PC-9 (cell line): ENCODE results near the gene DDIT4L. TPM values are rescaled to one million over a fixed set of nuclear protein-coding genes. Genes with fewer than 3 reads are reported as not detected.
"Not testable (repeated sequence)": the region's sequence is repeated elsewhere in the genome, so short reads cannot be mapped to it uniquely, and the experiment has no call there.

ENCODE experiments used
- BruUV-seq: library from RNA; stranded (reverse); fragments of 400-500 nt; replicated peaks from 2 replicates; lab custom pipeline; 2021; lab: Mats Ljungman, UMichigan
- CTCF ChIA-PET: fragments of 300-600 bp; sonication (Branson Sonifier 250); formaldehyde crosslinking; loops from one replicate; lab custom pipeline; 2022; ENCODE audit warnings: antibody characterized with exemption; lab: Charles Lee
- POLR2A ChIA-PET: fragments of 300-600 bp; sonication (Branson Sonifier 250); formaldehyde crosslinking; loops from one replicate; lab custom pipeline; 2022; ENCODE audit warnings: antibody characterized with exemption; ENCODE audit not compliant: unreplicated experiment; lab: Charles Lee
- DNase-seq, 2 experiments: peaks; one replicate each; pipeline versions ENCODE4 v3.0.0 to v3.0.0-alpha.2; 2015 to 2022; ENCODE audit warnings: mixed read lengths in 1 of 2
- H2AFZ ChIP-seq: fragments of 200-600 bp; sonication (generic); 2 replicates; pipeline ENCODE4 v1.8.1; 2017; ENCODE audit warnings: antibody characterized with exemption
- H3F3A ChIP-seq: fragments of 200-600 bp; sonication (generic); 2 replicates; pipeline ENCODE4 v1.8.1; 2017; ENCODE audit warnings: antibody characterized with exemption, mild to moderate bottlenecking, low read depth; ENCODE audit not compliant: insufficient read depth
- H3K27ac ChIP-seq: fragments of 200-600 bp; sonication (generic); 2 replicates; pipeline ENCODE4 v1.6.1; 2016; ENCODE audit warnings: mixed run types
- H3K27me3 ChIP-seq: fragments of 200-600 bp; sonication (generic); 2 replicates; pipeline ENCODE4 v1.6.1; 2016; ENCODE audit warnings: low read depth, mixed run types; ENCODE audit not compliant: insufficient read depth
- H3K36me3 ChIP-seq: fragments of 200-600 bp; sonication (generic); 2 replicates; pipeline ENCODE4 v1.6.1; 2016; ENCODE audit warnings: low read depth, mixed run types
- H3K4me1 ChIP-seq: fragments of 200-600 bp; sonication (generic); replicated peaks from 2 replicates; pipeline ENCODE4 v1.6.1; 2016; ENCODE audit warnings: mixed run types; ENCODE audit not compliant: insufficient read depth
- H3K4me2 ChIP-seq: fragments of 200-600 bp; sonication (generic); 2 replicates; pipeline ENCODE4 v1.6.1; 2017; ENCODE audit warnings: mixed run types
- H3K4me3 ChIP-seq: fragments of 200-600 bp; sonication (generic); 2 replicates; pipeline ENCODE4 v1.6.1; 2016; ENCODE audit warnings: mixed run types
- H3K79me2 ChIP-seq: fragments of 200-600 bp; sonication (generic); 2 replicates; pipeline ENCODE4 v1.6.1; 2017; ENCODE audit warnings: low read depth, mixed run types
- H3K9me2 ChIP-seq: fragments of 200-600 bp; sonication (generic); 2 replicates; pipeline ENCODE4 v1.8.1; 2017; ENCODE audit warnings: mild to moderate bottlenecking; ENCODE audit not compliant: insufficient read depth
- H3K9me3 ChIP-seq: fragments of 200-600 bp; sonication (generic); 2 replicates; pipeline ENCODE4 v1.8.1; 2016; ENCODE audit warnings: low read depth; ENCODE audit not compliant: insufficient read depth
- H4K20me1 ChIP-seq: fragments of 200-600 bp; sonication (generic); 2 replicates; pipeline ENCODE4 v1.8.1; 2017; ENCODE audit not compliant: insufficient read depth
- EZH2 ChIP-seq: fragments of 200-600 bp; sonication (generic); IDR thresholded peaks from 2 replicates; pipeline ENCODE4 v1.8.0; 2017; ENCODE audit warnings: antibody characterized with exemption, low read depth
- intact Hi-C: fragments of 100-400 bp; cut with micrococcal nuclease; formaldehyde crosslinking; loops from one replicate; pipeline ENCODE4 v1.10.0; 2022; ENCODE audit not compliant: unreplicated experiment
- total RNA-seq: library from RNA; stranded (reverse); gene quantifications from 2 replicates; pipeline ENCODE4 v1.2.3, GENCODE V29; 2021
- TF ChIP-seq, protein P1 (sequence below): fragments of 200-600 bp; sonication (generic); conservative IDR thresholded peaks from 2 replicates; pipeline ENCODE4 v1.6.1; 2017; ENCODE audit warnings: mixed run types, antibody characterized with exemption, mild to moderate bottlenecking, moderate library complexity

Gene DDIT4L
- total RNA-seq, 1 experiment from 2014 or later = 1.0 TPM

DNA sequence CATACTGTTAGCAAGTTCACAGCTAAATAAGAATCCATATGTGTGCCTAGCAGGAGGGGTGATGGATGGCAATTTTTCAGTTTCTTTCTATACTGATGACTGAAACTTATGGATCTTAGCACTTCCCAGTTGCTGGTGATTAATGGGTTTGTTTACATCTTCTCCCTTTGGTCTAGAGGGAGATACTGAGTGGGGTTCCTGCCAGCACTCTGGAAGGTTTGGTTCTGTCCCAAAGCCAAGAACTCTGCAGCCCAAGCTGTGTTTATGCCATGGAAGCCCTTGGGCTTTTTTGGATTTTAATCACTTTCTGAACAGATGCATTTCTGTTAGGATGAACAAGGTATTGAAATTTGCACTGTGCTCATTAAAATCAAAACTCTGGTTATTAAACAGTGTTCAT lies 43.5 kb downstream of the DDIT4L start:
- no peak for DNase-seq
- TF ChIP-seq EZH2 = no peak
- TF ChIP-seq, protein P1, sequence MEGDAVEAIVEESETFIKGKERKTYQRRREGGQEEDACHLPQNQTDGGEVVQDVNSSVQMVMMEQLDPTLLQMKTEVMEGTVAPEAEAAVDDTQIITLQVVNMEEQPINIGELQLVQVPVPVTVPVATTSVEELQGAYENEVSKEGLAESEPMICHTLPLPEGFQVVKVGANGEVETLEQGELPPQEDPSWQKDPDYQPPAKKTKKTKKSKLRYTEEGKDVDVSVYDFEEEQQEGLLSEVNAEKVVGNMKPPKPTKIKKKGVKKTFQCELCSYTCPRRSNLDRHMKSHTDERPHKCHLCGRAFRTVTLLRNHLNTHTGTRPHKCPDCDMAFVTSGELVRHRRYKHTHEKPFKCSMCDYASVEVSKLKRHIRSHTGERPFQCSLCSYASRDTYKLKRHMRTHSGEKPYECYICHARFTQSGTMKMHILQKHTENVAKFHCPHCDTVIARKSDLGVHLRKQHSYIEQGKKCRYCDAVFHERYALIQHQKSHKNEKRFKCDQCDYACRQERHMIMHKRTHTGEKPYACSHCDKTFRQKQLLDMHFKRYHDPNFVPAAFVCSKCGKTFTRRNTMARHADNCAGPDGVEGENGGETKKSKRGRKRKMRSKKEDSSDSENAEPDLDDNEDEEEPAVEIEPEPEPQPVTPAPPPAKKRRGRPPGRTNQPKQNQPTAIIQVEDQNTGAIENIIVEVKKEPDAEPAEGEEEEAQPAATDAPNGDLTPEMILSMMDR = no peak
- H3K27me3 ChIP-seq = no peaks in the 10 kb centered on the region
- no peak overlapping the region for H3K27ac ChIP-seq
- POLR2A ChIA-PET = no interaction called here
- H3K4me1 ChIP-seq = no peaks in the 10 kb centered on the region
- no peak overlapping the region for H2AFZ ChIP-seq
- intact Hi-C loops = no loop called here
- CTCF ChIA-PET = no interaction called here
- no TSS peak for BruUV-seq
- H3K4me2 ChIP-seq = no peak overlapping the region
- no peaks in the 10 kb centered on the region for H4K20me1 ChIP-seq
- H3K79me2 ChIP-seq = no peaks in the 10 kb centered on the region
- no peaks in the 10 kb centered on the region for H3K9me3 ChIP-seq
- H3K9me2 ChIP-seq = no peaks in the 10 kb centered on the region
- H3K36me3 ChIP-seq = no peaks in the 10 kb centered on the region
- no peaks in the 10 kb centered on the region for H3F3A ChIP-seq
- no peak overlapping the region for H3K4me3 ChIP-seq

DNA sequence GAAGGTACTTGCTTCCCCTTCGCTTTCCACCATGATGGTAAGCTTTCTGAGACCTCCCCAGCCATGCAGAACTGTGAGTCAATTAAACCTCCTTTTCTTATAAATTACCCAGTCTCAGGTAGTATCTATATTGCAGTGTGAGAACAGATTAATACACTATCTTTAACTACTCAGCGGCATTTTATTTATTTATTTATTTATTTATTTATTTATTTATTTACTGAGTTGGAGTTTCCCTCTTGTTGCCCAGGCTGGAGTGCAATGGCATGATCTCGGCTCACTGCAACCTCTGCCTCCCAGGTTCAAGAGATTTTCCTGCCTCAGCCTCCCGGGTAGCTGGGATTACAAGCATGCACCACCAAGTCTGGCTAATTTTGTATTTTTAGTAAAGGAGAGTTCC lies 52.9 kb downstream of the DDIT4L start:
- H3K9me2 ChIP-seq, H2AFZ ChIP-seq, intact Hi-C loops, H3F3A ChIP-seq, DNase-seq, BruUV-seq, POLR2A ChIA-PET, H3K36me3 ChIP-seq, H3K4me1 ChIP-seq, H3K4me3 ChIP-seq, H4K20me1 ChIP-seq, H3K27ac ChIP-seq, H3K4me2 ChIP-seq, H3K27me3 ChIP-seq, CTCF ChIA-PET, H3K79me2 ChIP-seq: not testable (repeated sequence)
- peaks cover 12% of the 10 kb centered on the region; the same call in 1 of the 2 replicates for H3K9me3 ChIP-seq

Other genes with a start within 250 kb of the DDIT4L start
- gene DNAJB14, start 243.8 kb downstream of the DDIT4L start, total RNA-seq = 27.5 and 28.6 TPM in 2 replicates
- gene H2AZ1, start 240.2 kb downstream of the DDIT4L start, total RNA-seq = 345 and 372 TPM in 2 replicates